ENCODE results near the gene ARFGEF3.

GRCh38 chr6:138345565-138346285, 184.0 kb downstream of the ARFGEF3 start:
- TF ChIP-seq POLR2A (IDR thresholded peaks at IDR 0.05; ENCODE audit: low read length), result no peak
- TF ChIP-seq GATA1 (IDR thresholded peaks at IDR 0.05; ENCODE audit: low read depth, low read length), result no peak
